Astrocyte (in vitro differentiated cells and primary cell): ENCODE data around the gene VWC2L. TPM values are rescaled to one million over a fixed set of nuclear protein-coding genes. Genes with fewer than 3 reads are reported as not detected.

Experiments used
- DNase-seq: peaks from one replicate; pipeline ENCODE4 v3.0.0-alpha.2; 2010; ENCODE audit warnings: low read depth
- FAIRE-seq: peaks from 2 replicates; lab custom pipeline; 2011; peaks lifted over from hg19 to GRCh38; lab: Jason Lieb, UNC
- H2AFZ ChIP-seq: 2 replicates; pipeline ENCODE4 v1.6.0; 2012; ENCODE audit warnings: low read depth, low read length, inconsistent platforms
- H3K27ac ChIP-seq: 2 replicates; pipeline ENCODE4 v1.5.1; 2011; ENCODE audit warnings: low read depth, low read length, inconsistent platforms
- H3K27me3 ChIP-seq: 2 replicates; pipeline ENCODE4 v1.6.0; 2011; ENCODE audit warnings: low read length, inconsistent platforms; ENCODE audit not compliant: insufficient read depth
- H3K36me3 ChIP-seq: 2 replicates; pipeline ENCODE4 v1.5.1; 2011; ENCODE audit warnings: low read length, inconsistent platforms; ENCODE audit not compliant: insufficient read depth
- H3K4me1 ChIP-seq: 2 replicates; pipeline ENCODE4 v1.5.1; 2011; ENCODE audit warnings: low read length, inconsistent platforms; ENCODE audit not compliant: insufficient read depth
- H3K4me2 ChIP-seq: 2 replicates; pipeline ENCODE4 v1.6.0; 2012; ENCODE audit warnings: low read length, inconsistent platforms
- H3K4me3 ChIP-seq: 2 replicates; pipeline ENCODE4 v1.5.1; 2011; ENCODE audit warnings: low read depth, mild to moderate bottlenecking, low read length, inconsistent platforms; ENCODE audit not compliant: insufficient read depth
- H3K79me2 ChIP-seq: 2 replicates; pipeline ENCODE4 v1.6.0; 2012; ENCODE audit warnings: mild to moderate bottlenecking, low read length, inconsistent platforms; ENCODE audit not compliant: insufficient read depth
- H3K9ac ChIP-seq: 2 replicates; pipeline ENCODE4 v1.6.0; 2012; ENCODE audit warnings: mild to moderate bottlenecking, low read length, inconsistent platforms
- H3K9me3 ChIP-seq: 2 replicates; pipeline ENCODE4 v1.5.1; 2012; ENCODE audit warnings: low read depth, mild to moderate bottlenecking, low read length, inconsistent platforms; ENCODE audit not compliant: insufficient read depth
- H4K20me1 ChIP-seq: 2 replicates; pipeline ENCODE4 v1.6.0; 2012; ENCODE audit warnings: low read length, inconsistent platforms; ENCODE audit not compliant: insufficient read depth
- H3K27ac Mint-ChIP-seq: one replicate; pipeline ENCODE4 v1.8.0; 2021; ENCODE audit warnings: mild to moderate bottlenecking, mixed read lengths; ENCODE audit not compliant: unreplicated experiment
- H3K27me3 Mint-ChIP-seq: one replicate; pipeline ENCODE4 v1.8.0; 2021; ENCODE audit warnings: low read depth, mixed read lengths; ENCODE audit not compliant: unreplicated experiment
- H3K36me3 Mint-ChIP-seq: one replicate; pipeline ENCODE4 v1.8.0; 2021; ENCODE audit warnings: low read depth, mixed read lengths; ENCODE audit not compliant: unreplicated experiment
- H3K4me1 Mint-ChIP-seq: one replicate; pipeline ENCODE4 v1.8.0; 2021; ENCODE audit warnings: low read depth, mixed read lengths; ENCODE audit not compliant: unreplicated experiment
- H3K4me3 Mint-ChIP-seq: one replicate; pipeline ENCODE4 v1.8.0; 2021; ENCODE audit warnings: mild to moderate bottlenecking, moderate library complexity, mixed read lengths; ENCODE audit not compliant: unreplicated experiment
- H3K9me3 Mint-ChIP-seq: one replicate; pipeline ENCODE4 v1.8.0; 2021; ENCODE audit warnings: mild to moderate bottlenecking, mixed read lengths; ENCODE audit not compliant: unreplicated experiment
- CTCF ChIP-seq: IDR thresholded peaks from 2 replicates; pipeline ENCODE4 v1.5.1; 2011; ENCODE audit warnings: low read depth, mild to moderate bottlenecking, inconsistent platforms, low read length, moderate library complexity; ENCODE audit not compliant: insufficient read depth
- EZH2 ChIP-seq: IDR thresholded peaks from 2 replicates; pipeline ENCODE4 v1.6.1; 2012; ENCODE audit warnings: mild to moderate bottlenecking, low read length, inconsistent platforms; ENCODE audit not compliant: insufficient read depth
- total RNA-seq: library from RNA; stranded (reverse); gene quantifications from 2 replicates; pipeline ENCODE4 v1.2.1, GENCODE V29; 2021

VWC2L gene
- total RNA-seq, 1 donor from 2014 or later, result not detected

GRCh38 chr2:214367171-214367570 lies 43.7 kb upstream of the VWC2L start:
- no peaks in the 10 kb centered on the region for H3K27me3 Mint-ChIP-seq
- H3K4me1 Mint-ChIP-seq, result no peaks in the 10 kb centered on the region
- Histone ChIP-seq H3K4me1 (no peaks in the 10 kb centered on the region), H3K4me3 (no peak overlapping the region), H4K20me1 (no peaks in the 10 kb centered on the region), H3K79me2 (no peaks in the 10 kb centered on the region), H2AFZ (no peak overlapping the region), H3K4me2 (no peak overlapping the region), H3K9ac (no peak overlapping the region), H3K9me3 (no peaks in the 10 kb centered on the region), H3K36me3 (no peaks in the 10 kb centered on the region), H3K27me3 (no peaks in the 10 kb centered on the region), H3K27ac (no peak overlapping the region)
- H3K36me3 Mint-ChIP-seq, result no peaks in the 10 kb centered on the region
- H3K4me3 Mint-ChIP-seq, result no peak overlapping the region
- no peak for DNase-seq
- no peak for FAIRE-seq
- H3K27ac Mint-ChIP-seq, result no peak overlapping the region
- TF ChIP-seq CTCF (no peak), EZH2 (no peak)
- H3K9me3 Mint-ChIP-seq, result no peaks in the 10 kb centered on the region

- no peak overlapping the region for H2AFZ ChIP-seq
- no peak overlapping the region for H3K4me2 ChIP-seq
- H3K27ac ChIP-seq, result no peak overlapping the region
- H4K20me1 ChIP-seq, result no peaks in the 10 kb centered on the region
- peak overlapping the region; percentile 85 for H3K27ac Mint-ChIP-seq
- TF ChIP-seq EZH2 (no peak), CTCF (no peak)
- H3K27me3 ChIP-seq, result no peaks in the 10 kb centered on the region
- H3K36me3 ChIP-seq, result no peaks in the 10 kb centered on the region
- no peak for FAIRE-seq
- H3K4me3 ChIP-seq, result no peak overlapping the region
- DNase-seq, result no peak
- H3K4me3 Mint-ChIP-seq, result peak overlapping the region; percentile 2
- no peaks in the 10 kb centered on the region for H3K9me3 ChIP-seq
- no peaks in the 10 kb centered on the region for H3K27me3 Mint-ChIP-seq
- H3K4me1 ChIP-seq, result no peaks in the 10 kb centered on the region
- H3K4me1 Mint-ChIP-seq, result peaks cover 13% of the 10 kb centered on the region
- no peak overlapping the region for H3K9ac ChIP-seq
- no peaks in the 10 kb centered on the region for H3K36me3 Mint-ChIP-seq
- H3K79me2 ChIP-seq, result no peaks in the 10 kb centered on the region
- no peaks in the 10 kb centered on the region for H3K9me3 Mint-ChIP-seq
Observed at GRCh38 chr2:214376618-214377285, 34.1 kb upstream of the VWC2L start.

GRCh38 chr2:214377286-214377624 lies 33.6 kb upstream of the VWC2L start:
- no peaks in the 10 kb centered on the region for H4K20me1 ChIP-seq
- H3K27ac ChIP-seq, result no peak overlapping the region
- no peak overlapping the region for H2AFZ ChIP-seq
- Mint-ChIP-seq H3K4me1 (peaks cover 13% of the 10 kb centered on the region), H3K27me3 (no peaks in the 10 kb centered on the region), H3K4me3 (peak overlapping the region; percentile 2), H3K9me3 (no peaks in the 10 kb centered on the region), H3K36me3 (no peaks in the 10 kb centered on the region), H3K27ac (peak overlapping the region; percentile 85)
- H3K4me2 ChIP-seq, result no peak overlapping the region
- no peaks in the 10 kb centered on the region for H3K27me3 ChIP-seq
- H3K36me3 ChIP-seq, result no peaks in the 10 kb centered on the region
- H3K9me3 ChIP-seq, result no peaks in the 10 kb centered on the region
- DNase-seq (peak; percentile 50), FAIRE-seq (no peak)
- no peak overlapping the region for H3K9ac ChIP-seq
- TF ChIP-seq CTCF, result no peak
- TF ChIP-seq EZH2, result no peak
- no peak overlapping the region for H3K4me3 ChIP-seq
- no peaks in the 10 kb centered on the region for H3K4me1 ChIP-seq
- no peaks in the 10 kb centered on the region for H3K79me2 ChIP-seq
